ENCODE results near the gene MID2.

GRCh38 chrX:107834275-107835201 is 8.9 kb downstream of the MID2 start:
- TF ChIP-seq CTCF (IDR thresholded peaks at IDR 0.05; ENCODE audit: insufficient read depth, low read length) (no peak), POLR2AphosphoS5 (IDR thresholded peaks at IDR 0.05; ENCODE audit: low read depth) (no peak), GABPA (IDR thresholded peaks at IDR 0.05; ENCODE audit: low read depth) (no peak), REST (IDR thresholded peaks at IDR 0.05; ENCODE audit: insufficient replicate concordance, low read depth) (no peak)

All from HL-60 (cell line).